ENCODE measurements around the gene QTRT2. TPM values are rescaled to one million over a fixed set of nuclear protein-coding genes. Genes with fewer than 3 reads are reported as not detected.

The QTRT2 gene
- 10 to 100 TPM; 23.0 to 27.8 TPM for total RNA-seq

- intact Hi-C loops (cut with micrococcal nuclease), result loop anchor here (1.0 to 5.0 kb wide), 10 partner anchors 109 to 1091 kb away; partner anchors contain the start of genes GRAMD1C, NAA50, SIDT1 and SPICE1
Measured at GRCh38 chr3:114056130-114057010, at the start of gene QTRT2, which contains the start of gene CCDC191. QTRT2 (plus strand) TSS chr3:114056737; CDS start chr3:114065258, 8,521 bp downstream. CCDC191 (minus strand) TSS chr3:114056526; CDS start chr3:114056466, 60 bp downstream.

GRCh38 chr3:114011059-114011797 lies 45.3 kb upstream of the QTRT2 start:
- DNase-seq, result no peak
- H3K4me1 Mint-ChIP-seq (ENCODE audit: low read depth), result no peaks in the 10 kb centered on the region
- CTCF ChIA-PET, result no interaction called here
- H3K27me3 Mint-ChIP-seq (ENCODE audit: low read depth), result no peaks in the 10 kb centered on the region
- H3K27ac Mint-ChIP-seq, result no peak overlapping the region
- H3K4me3 Mint-ChIP-seq, result no peak overlapping the region
- H3K9me3 Mint-ChIP-seq, result no peaks in the 10 kb centered on the region
- no peaks in the 10 kb centered on the region for H3K36me3 Mint-ChIP-seq (ENCODE audit: low read depth)
- intact Hi-C loops (cut with micrococcal nuclease), result no loop called here

More at GRCh38 chr3:114056130-114057010, at the start of gene QTRT2, which contains the start of gene CCDC191:
- Mint-ChIP-seq H3K27me3 (ENCODE audit: low read depth) (no peaks in the 10 kb centered on the region), H3K9me3 (no peaks in the 10 kb centered on the region), H3K27ac (peak within 1 kb of the TSS; percentile 95), H3K4me3 (peak within 1 kb of the TSS; percentile 97), H3K4me1 (ENCODE audit: low read depth) (peaks cover 36% of the 10 kb centered on the region), H3K36me3 (ENCODE audit: low read depth) (peaks cover 3% of the 10 kb centered on the region)
- DNase-seq, result peak; percentile 100
- CTCF ChIA-PET, result no interaction called here

- Mint-ChIP-seq H3K9me3 (no peaks in the 10 kb centered on the region), H3K27me3 (ENCODE audit: low read depth) (no peaks in the 10 kb centered on the region), H3K36me3 (ENCODE audit: low read depth) (no peaks in the 10 kb centered on the region), H3K4me1 (ENCODE audit: low read depth) (no peaks in the 10 kb centered on the region), H3K27ac (no peak overlapping the region), H3K4me3 (no peak overlapping the region)
- CTCF ChIA-PET, result interaction anchor here (0.6 kb wide), 1 partner anchor 238 kb away, joined by 3 read pairs; no protein-coding TSS in a partner anchor
- intact Hi-C loops (cut with micrococcal nuclease), result no loop called here
- DNase-seq, result no peak
Measured at GRCh38 chr3:114014211-114014610, 42.3 kb upstream of the QTRT2 start.

DNA sequence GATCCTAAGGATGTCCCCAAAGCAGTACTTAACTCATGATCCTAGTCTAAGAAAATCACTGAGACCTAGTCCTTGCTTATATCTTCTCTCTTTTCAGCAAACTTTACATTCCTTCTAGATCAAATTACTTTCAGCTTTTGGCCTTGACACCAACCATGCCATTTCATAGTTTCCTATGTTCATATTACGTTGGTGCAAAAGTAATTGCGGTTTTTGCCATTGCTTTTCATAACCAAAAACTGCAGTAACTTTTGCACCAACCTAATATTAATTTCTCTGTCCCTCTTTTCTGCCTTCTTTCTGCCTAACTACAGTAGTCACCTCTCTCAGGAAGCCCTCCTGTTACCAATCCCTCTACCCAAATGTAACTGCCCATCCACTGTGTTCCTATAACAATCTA lies 37.1 kb upstream of the QTRT2 start:
- H3K36me3 Mint-ChIP-seq (ENCODE audit: low read depth), result no peaks in the 10 kb centered on the region
- H3K4me1 Mint-ChIP-seq (ENCODE audit: low read depth), result peaks cover 8% of the 10 kb centered on the region
- H3K27me3 Mint-ChIP-seq (ENCODE audit: low read depth), result no peaks in the 10 kb centered on the region
- H3K27ac Mint-ChIP-seq, result no peak overlapping the region
- no peak for DNase-seq
- CTCF ChIA-PET, result no interaction called here
- H3K4me3 Mint-ChIP-seq, result no peak overlapping the region
- intact Hi-C loops (cut with micrococcal nuclease), result no loop called here
- no peaks in the 10 kb centered on the region for H3K9me3 Mint-ChIP-seq

DNA sequence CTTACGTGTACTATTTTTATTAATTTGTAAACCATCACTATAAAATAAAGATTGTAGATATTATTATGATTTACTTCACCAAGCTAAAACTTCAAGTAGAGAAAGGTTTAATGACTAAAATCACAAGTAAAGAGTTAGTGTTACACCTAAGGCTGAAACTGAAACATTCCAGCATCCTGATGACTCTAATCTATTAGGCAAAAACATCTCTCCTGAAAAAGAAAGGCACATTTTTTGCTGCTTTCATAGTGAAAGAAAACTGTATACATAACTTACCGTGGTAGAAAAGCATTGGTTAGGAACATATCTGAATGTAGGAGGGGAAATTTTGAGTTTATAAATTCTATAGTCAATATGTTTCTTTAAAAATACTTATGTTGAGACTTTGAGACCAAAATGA lies 35.6 kb upstream of the QTRT2 start:
- intact Hi-C loops (cut with micrococcal nuclease), result no loop called here
- Mint-ChIP-seq H3K4me1 (ENCODE audit: low read depth) (peaks cover 8% of the 10 kb centered on the region), H3K27ac (no peak overlapping the region), H3K27me3 (ENCODE audit: low read depth) (no peaks in the 10 kb centered on the region), H3K4me3 (no peak overlapping the region), H3K9me3 (no peaks in the 10 kb centered on the region), H3K36me3 (ENCODE audit: low read depth) (no peaks in the 10 kb centered on the region)
- DNase-seq, result no peak
- CTCF ChIA-PET, result interaction anchor here (0.6 to 0.9 kb wide), 2 partner anchors 16 to 23 kb away, joined by 3 to 5 read pairs; no protein-coding TSS in a partner anchor

DNA sequence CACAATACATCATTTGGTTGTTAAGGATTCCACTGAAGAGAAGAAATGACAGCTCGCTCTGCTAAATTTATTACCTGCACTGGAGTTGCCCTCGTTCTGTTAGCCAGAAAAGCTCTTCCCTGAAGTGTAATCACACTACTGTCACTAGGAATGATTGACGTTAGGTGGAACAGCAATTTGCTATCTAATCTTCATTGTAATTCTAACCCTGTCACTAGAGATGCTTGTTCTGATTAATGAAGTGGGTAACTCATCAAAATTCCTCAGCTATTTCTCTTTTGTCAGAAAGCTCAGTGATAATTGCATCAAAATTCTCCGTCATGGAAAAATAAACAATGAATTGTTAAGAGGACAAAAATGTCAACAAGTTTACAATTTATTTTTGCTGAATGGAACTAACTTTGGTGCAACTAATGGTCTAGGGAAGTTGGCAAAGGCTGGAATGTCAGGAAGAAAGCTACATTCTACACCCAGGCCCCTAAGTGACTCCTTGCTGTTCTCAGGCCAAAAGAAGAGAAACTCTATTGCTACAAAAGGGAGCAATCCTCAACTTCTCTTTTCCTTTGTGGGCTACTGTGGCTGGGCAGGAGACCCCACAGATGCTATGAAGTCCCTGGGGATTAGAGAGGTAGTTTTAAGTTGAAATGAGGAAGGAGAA lies 34.3 kb upstream of the QTRT2 start:
- CTCF ChIA-PET, result no interaction called here
- peaks cover 8% of the 10 kb centered on the region for H3K4me1 Mint-ChIP-seq (ENCODE audit: low read depth)
- H3K36me3 Mint-ChIP-seq (ENCODE audit: low read depth), result no peaks in the 10 kb centered on the region
- no peak overlapping the region for H3K27ac Mint-ChIP-seq
- H3K4me3 Mint-ChIP-seq, result no peak overlapping the region
- H3K9me3 Mint-ChIP-seq, result no peaks in the 10 kb centered on the region
- intact Hi-C loops (cut with micrococcal nuclease), result no loop called here
- no peak for DNase-seq
- H3K27me3 Mint-ChIP-seq (ENCODE audit: low read depth), result no peaks in the 10 kb centered on the region

DNA sequence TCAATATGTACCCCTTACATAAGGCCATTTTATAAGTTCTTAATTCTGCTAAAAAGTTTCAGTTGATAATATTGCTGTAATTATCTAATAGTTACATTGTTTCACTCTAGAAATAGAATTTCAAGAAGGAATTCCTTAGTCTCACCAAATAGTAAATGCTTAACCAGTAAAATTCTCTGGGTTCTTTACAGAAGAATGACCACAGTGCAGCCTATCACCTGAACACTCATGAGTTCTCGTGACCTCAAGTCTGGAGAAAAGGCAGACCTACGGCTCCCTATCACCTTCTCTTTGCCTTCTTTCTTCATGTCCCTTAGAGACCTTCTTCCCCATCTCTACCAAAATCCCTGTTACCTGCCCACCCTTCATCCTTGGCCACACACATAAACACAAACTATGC lies 31.1 kb upstream of the QTRT2 start:
- CTCF ChIA-PET, result no interaction called here
- no peak for DNase-seq
- Mint-ChIP-seq H3K27ac (no peak overlapping the region), H3K36me3 (ENCODE audit: low read depth) (no peaks in the 10 kb centered on the region), H3K4me3 (no peak overlapping the region), H3K9me3 (no peaks in the 10 kb centered on the region), H3K27me3 (ENCODE audit: low read depth) (no peaks in the 10 kb centered on the region), H3K4me1 (ENCODE audit: low read depth) (peaks cover 6% of the 10 kb centered on the region)
- intact Hi-C loops (cut with micrococcal nuclease), result no loop called here

GRCh38 chr3:114026331-114026730 lies 30.2 kb upstream of the QTRT2 start:
- Mint-ChIP-seq H3K4me3 (no peak overlapping the region), H3K27me3 (ENCODE audit: low read depth) (no peaks in the 10 kb centered on the region), H3K27ac (no peak overlapping the region), H3K4me1 (ENCODE audit: low read depth) (peaks cover 3% of the 10 kb centered on the region), H3K36me3 (ENCODE audit: low read depth) (no peaks in the 10 kb centered on the region), H3K9me3 (no peaks in the 10 kb centered on the region)
- CTCF ChIA-PET, result no interaction called here
- intact Hi-C loops (cut with micrococcal nuclease), result no loop called here
- DNase-seq, result no peak

DNA sequence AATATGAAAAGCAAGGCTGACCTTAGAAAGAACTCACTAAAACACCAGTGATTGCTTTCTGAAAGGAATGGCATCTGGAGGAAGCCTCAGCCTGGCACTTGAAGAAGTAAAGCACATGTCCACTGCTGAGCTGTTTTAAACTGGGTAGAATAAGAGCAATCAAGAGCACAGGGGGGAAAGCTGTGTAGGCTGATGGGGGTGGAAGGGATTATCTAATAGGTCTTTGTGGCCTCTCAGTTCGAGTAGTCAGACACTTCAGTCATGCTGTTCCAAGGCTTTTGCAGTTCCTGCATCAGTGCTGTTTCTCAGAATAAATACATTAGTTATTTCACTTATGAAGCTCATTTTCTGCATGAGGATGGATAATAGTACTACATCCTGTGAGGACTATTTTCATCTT lies 22.8 kb upstream of the QTRT2 start:
- peaks cover 1% of the 10 kb centered on the region for H3K9me3 Mint-ChIP-seq
- H3K36me3 Mint-ChIP-seq (ENCODE audit: low read depth), result peaks cover 2% of the 10 kb centered on the region
- no peak for DNase-seq
- H3K4me1 Mint-ChIP-seq (ENCODE audit: low read depth), result no peaks in the 10 kb centered on the region
- no peaks in the 10 kb centered on the region for H3K27me3 Mint-ChIP-seq (ENCODE audit: low read depth)
- CTCF ChIA-PET, result no interaction called here
- H3K27ac Mint-ChIP-seq, result no peak overlapping the region
- H3K4me3 Mint-ChIP-seq, result no peak overlapping the region
- intact Hi-C loops (cut with micrococcal nuclease), result no loop called here

- Mint-ChIP-seq H3K4me1 (ENCODE audit: low read depth) (no peaks in the 10 kb centered on the region), H3K36me3 (ENCODE audit: low read depth) (peaks cover 3% of the 10 kb centered on the region), H3K27me3 (ENCODE audit: low read depth) (no peaks in the 10 kb centered on the region), H3K4me3 (no peak overlapping the region), H3K27ac (no peak overlapping the region), H3K9me3 (peaks cover 1% of the 10 kb centered on the region)
- CTCF ChIA-PET, result no interaction called here
- no peak for DNase-seq
- intact Hi-C loops (cut with micrococcal nuclease), result no loop called here
Measured at GRCh38 chr3:114034211-114034610, 22.3 kb upstream of the QTRT2 start.

- CTCF ChIA-PET, result no interaction called here
- no peaks in the 10 kb centered on the region for H3K27me3 Mint-ChIP-seq (ENCODE audit: low read depth)
- H3K4me1 Mint-ChIP-seq (ENCODE audit: low read depth), result no peaks in the 10 kb centered on the region
- H3K27ac Mint-ChIP-seq, result no peak overlapping the region
- intact Hi-C loops (cut with micrococcal nuclease), result no loop called here
- no peak for DNase-seq
- H3K4me3 Mint-ChIP-seq, result no peak overlapping the region
- H3K9me3 Mint-ChIP-seq, result peaks cover 1% of the 10 kb centered on the region
- peaks cover 3% of the 10 kb centered on the region for H3K36me3 Mint-ChIP-seq (ENCODE audit: low read depth)
Measured at GRCh38 chr3:114034787-114035545, 21.6 kb upstream of the QTRT2 start.

- CTCF ChIA-PET, result no interaction called here
- intact Hi-C loops (cut with micrococcal nuclease), result no loop called here
- H3K9me3 Mint-ChIP-seq, result peaks cover 1% of the 10 kb centered on the region
Measured at GRCh38 chr3:114035896-114036295, 20.6 kb upstream of the QTRT2 start.

More at GRCh38 chr3:114035896-114036295, 20.6 kb upstream of the QTRT2 start:
- no peak for DNase-seq
- H3K27me3 Mint-ChIP-seq (ENCODE audit: low read depth), result no peaks in the 10 kb centered on the region
- H3K4me1 Mint-ChIP-seq (ENCODE audit: low read depth), result no peaks in the 10 kb centered on the region
- H3K4me3 Mint-ChIP-seq, result no peak overlapping the region
- no peak overlapping the region for H3K27ac Mint-ChIP-seq
- peaks cover 3% of the 10 kb centered on the region for H3K36me3 Mint-ChIP-seq (ENCODE audit: low read depth)

Data from activated naive CD4-positive, alpha-beta T cell treated with anti-CD3 and anti-CD28 coated beads for 36 hours (primary cell).